ENCODE results near the gene TMEM212.

DNA sequence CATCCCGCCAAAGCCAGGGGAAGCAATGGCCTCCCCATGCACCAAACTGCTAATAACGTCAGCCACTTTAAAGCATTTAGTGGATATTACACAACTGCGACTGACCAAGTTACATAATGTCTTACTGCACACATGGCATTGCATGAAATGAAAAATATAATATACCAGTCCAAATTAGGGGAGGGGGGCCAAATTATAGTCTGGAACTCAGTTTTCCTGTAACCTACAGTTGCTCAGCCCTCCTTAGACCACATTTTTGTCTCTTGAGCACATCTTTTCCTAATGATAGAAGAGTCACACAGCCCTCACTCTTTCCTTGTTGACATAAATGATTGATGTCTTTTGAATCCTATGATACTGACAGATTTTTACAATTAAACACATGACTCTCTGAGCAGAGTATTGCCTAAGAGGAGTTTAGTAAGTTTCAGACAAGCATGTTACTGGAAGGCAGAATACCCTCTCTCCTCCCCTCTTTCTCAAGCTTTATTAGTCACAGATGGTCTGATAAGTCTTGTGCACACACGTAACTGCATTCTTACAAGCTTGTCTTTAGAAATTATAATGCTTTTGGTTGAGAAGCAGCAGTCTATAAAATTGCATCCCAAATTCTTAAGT, 31.7 kb upstream of the TMEM212 start:
- TF ChIP-seq, protein P1, sequence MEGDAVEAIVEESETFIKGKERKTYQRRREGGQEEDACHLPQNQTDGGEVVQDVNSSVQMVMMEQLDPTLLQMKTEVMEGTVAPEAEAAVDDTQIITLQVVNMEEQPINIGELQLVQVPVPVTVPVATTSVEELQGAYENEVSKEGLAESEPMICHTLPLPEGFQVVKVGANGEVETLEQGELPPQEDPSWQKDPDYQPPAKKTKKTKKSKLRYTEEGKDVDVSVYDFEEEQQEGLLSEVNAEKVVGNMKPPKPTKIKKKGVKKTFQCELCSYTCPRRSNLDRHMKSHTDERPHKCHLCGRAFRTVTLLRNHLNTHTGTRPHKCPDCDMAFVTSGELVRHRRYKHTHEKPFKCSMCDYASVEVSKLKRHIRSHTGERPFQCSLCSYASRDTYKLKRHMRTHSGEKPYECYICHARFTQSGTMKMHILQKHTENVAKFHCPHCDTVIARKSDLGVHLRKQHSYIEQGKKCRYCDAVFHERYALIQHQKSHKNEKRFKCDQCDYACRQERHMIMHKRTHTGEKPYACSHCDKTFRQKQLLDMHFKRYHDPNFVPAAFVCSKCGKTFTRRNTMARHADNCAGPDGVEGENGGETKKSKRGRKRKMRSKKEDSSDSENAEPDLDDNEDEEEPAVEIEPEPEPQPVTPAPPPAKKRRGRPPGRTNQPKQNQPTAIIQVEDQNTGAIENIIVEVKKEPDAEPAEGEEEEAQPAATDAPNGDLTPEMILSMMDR (IDR thresholded peaks at IDR 0.05; ENCODE audit: insufficient read depth, low read depth, low read length) = no peak
- no peak for TF ChIP-seq EZH2 (IDR thresholded peaks at IDR 0.05; ENCODE audit: insufficient read depth, low read length)
